Measurements from ENCODE around the gene TMOD2. TPM values are rescaled to one million over a fixed set of nuclear protein-coding genes. Genes with fewer than 3 reads are reported as not detected.

The TMOD2 gene
- total RNA-seq, 2 donors from 2014 or later, result 6.0 to 16.7 TPM

GRCh38 chr15:51732646-51733045 lies 18.8 kb upstream of the TMOD2 start:
- intact Hi-C loops (cut with DNase I), result no loop called here

GRCh38 chr15:51735228-51736010 lies 16.0 kb upstream of the TMOD2 start:
- intact Hi-C loops (cut with DNase I), result no loop called here
- DNase-seq (no peak), ATAC-seq (no peak)

More at GRCh38 chr15:51732646-51733045, 18.8 kb upstream of the TMOD2 start:
- DNase-seq (no peak), ATAC-seq (no peak)

- peak in 1 of 2 donors; percentile 9 for ATAC-seq
- intact Hi-C loops (cut with DNase I), result no loop called here
Observed at GRCh38 chr15:51736069-51736468, 15.3 kb upstream of the TMOD2 start.

GRCh38 chr15:51736751-51737521 lies 14.5 kb upstream of the TMOD2 start:
- ATAC-seq (peak; percentile 51 to 58), DNase-seq (peak; percentile 60)
- intact Hi-C loops (cut with DNase I), result no loop called here

More at GRCh38 chr15:51736069-51736468, 15.3 kb upstream of the TMOD2 start:
- no peak for DNase-seq

GRCh38 chr15:51737522-51738305 lies 13.7 kb upstream of the TMOD2 start, which contains the start of gene LYSMD2:
Gene LYSMD2, minus strand, starts transcription at chr15:51737655. Its CDS starts 33 bp downstream, at chr15:51737622.
- DNase-seq (peak; percentile 89), ATAC-seq (peak; percentile 96)
- intact Hi-C loops (cut with DNase I), result no loop called here

GRCh38 chr15:51738553-51738952 lies 12.8 kb upstream of the TMOD2 start:
- DNase-seq (no peak), ATAC-seq (no peak)
- intact Hi-C loops (cut with DNase I), result no loop called here

- ATAC-seq, result no peak
- DNase-seq, result no peak
- intact Hi-C loops (cut with DNase I), result no loop called here
Observed at GRCh38 chr15:51739061-51739712, 12.2 kb upstream of the TMOD2 start.

GRCh38 chr15:51749307-51749706 lies 2.1 kb upstream of the TMOD2 start:
- intact Hi-C loops (cut with DNase I), result no loop called here
- DNase-seq, result no peak
- ATAC-seq, result no peak

GRCh38 chr15:51750186-51750585 lies 1.2 kb upstream of the TMOD2 start:
- intact Hi-C loops (cut with DNase I), result no loop called here
- ATAC-seq (no peak), DNase-seq (no peak)

GRCh38 chr15:51751697-51752683 lies 593 bp downstream of the TMOD2 start:
- intact Hi-C loops (cut with DNase I), result no loop called here
- peak; percentile 66 to 68 for ATAC-seq

GRCh38 chr15:51752888-51753287 lies 1.5 kb downstream of the TMOD2 start:
- intact Hi-C loops (cut with DNase I), result no loop called here
- no peak for ATAC-seq

More at GRCh38 chr15:51751697-51752683, 593 bp downstream of the TMOD2 start:
- peak; percentile 42 for DNase-seq

GRCh38 chr15:51754267-51754666 lies 2.9 kb downstream of the TMOD2 start:
- intact Hi-C loops (cut with DNase I), result no loop called here
- ATAC-seq (no peak), DNase-seq (no peak)

More at GRCh38 chr15:51752888-51753287, 1.5 kb downstream of the TMOD2 start:
- DNase-seq, result no peak

GRCh38 chr15:51755790-51756189 lies 4.4 kb downstream of the TMOD2 start:
- DNase-seq (no peak), ATAC-seq (no peak)
- intact Hi-C loops (cut with DNase I), result no loop called here

GRCh38 chr15:51756482-51756881 lies 5.1 kb downstream of the TMOD2 start:
- no peak for DNase-seq
- ATAC-seq, result no peak
- intact Hi-C loops (cut with DNase I), result no loop called here

GRCh38 chr15:51757450-51757849 lies 6.1 kb downstream of the TMOD2 start:
- no peak for ATAC-seq
- intact Hi-C loops (cut with DNase I), result no loop called here
- no peak for DNase-seq

- ATAC-seq, result peak; percentile 67 to 93
- peak; percentile 55 for DNase-seq
- intact Hi-C loops (cut with DNase I), result no loop called here
Observed at GRCh38 chr15:51758645-51759044, 7.2 kb downstream of the TMOD2 start.

GRCh38 chr15:51759557-51760070 lies 8.2 kb downstream of the TMOD2 start:
- intact Hi-C loops (cut with DNase I), result no loop called here
- ATAC-seq (peak; percentile 85 to 87), DNase-seq (peak; percentile 71)

GRCh38 chr15:51760805-51761204 lies 9.4 kb downstream of the TMOD2 start:
- ATAC-seq, result no peak
- no peak for DNase-seq
- intact Hi-C loops (cut with DNase I), result no loop called here

Measured in left cardiac atrium (tissue), 4 donors.